ENCODE results near the gene BIRC3.

DNA sequence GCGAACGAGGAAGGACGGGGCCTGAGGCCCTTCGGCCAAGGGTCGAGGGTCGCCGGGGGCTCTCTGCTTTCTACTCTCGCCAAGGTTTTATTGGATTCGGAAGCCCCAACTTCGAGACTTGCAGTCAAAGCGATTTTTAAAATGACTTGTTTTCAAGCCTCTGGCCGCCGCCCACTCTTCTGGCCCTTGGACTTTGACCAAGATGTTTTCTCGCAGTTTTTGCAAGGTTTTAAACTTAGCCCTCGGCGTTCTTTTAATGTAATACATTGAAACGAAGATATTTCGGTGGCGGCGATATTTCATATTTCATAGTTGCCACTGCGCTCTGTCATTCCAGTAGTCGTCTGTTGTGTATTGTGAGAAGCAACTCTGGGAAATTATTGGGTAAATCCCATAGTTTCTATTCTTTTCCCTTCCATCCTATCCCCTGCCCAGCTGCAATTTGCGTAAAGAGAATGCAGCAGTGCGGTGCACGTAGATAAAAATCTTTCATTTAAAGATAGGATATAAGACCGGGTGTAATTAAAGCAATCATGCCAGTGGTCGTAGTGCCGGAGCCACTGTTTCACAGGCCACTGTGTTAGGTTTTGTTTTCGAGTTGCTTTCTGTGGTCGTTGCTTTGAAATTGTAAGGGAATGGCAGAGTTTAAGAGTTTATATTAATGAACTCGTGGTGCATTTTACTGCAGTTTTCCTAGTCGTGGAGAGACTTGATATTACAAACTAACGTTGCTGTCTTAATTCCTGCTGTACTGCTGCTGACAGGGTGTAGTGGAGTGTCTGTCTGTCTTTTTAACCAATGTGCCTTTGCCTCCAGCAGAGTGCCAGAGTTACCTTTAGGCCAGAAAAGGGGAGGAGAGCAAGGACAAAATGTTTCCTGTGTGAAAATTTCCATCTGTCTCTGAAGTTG is 30.4 kb downstream of the BIRC3 start:
- TF ChIP-seq, protein P1, sequence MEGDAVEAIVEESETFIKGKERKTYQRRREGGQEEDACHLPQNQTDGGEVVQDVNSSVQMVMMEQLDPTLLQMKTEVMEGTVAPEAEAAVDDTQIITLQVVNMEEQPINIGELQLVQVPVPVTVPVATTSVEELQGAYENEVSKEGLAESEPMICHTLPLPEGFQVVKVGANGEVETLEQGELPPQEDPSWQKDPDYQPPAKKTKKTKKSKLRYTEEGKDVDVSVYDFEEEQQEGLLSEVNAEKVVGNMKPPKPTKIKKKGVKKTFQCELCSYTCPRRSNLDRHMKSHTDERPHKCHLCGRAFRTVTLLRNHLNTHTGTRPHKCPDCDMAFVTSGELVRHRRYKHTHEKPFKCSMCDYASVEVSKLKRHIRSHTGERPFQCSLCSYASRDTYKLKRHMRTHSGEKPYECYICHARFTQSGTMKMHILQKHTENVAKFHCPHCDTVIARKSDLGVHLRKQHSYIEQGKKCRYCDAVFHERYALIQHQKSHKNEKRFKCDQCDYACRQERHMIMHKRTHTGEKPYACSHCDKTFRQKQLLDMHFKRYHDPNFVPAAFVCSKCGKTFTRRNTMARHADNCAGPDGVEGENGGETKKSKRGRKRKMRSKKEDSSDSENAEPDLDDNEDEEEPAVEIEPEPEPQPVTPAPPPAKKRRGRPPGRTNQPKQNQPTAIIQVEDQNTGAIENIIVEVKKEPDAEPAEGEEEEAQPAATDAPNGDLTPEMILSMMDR (optimal IDR thresholded peaks at IDR 0.05 in 1 of 3, IDR thresholded peaks at IDR 0.05 in 1 of 3, conservative IDR thresholded peaks at IDR 0.05 in 1 of 3; ENCODE audit: extremely low read depth in 1 of 3, insufficient read depth in 2 of 3, low read length in 3 of 3) = no peak
- no peak for TF ChIP-seq EZH2 (IDR thresholded peaks at IDR 0.05; ENCODE audit: low read length)

Data from keratinocyte (primary cell).